Natural killer cell (primary cell): ENCODE data around the gene EGR4. TPM values are rescaled to one million over a fixed set of nuclear protein-coding genes. Genes with fewer than 3 reads are reported as not detected.

Source experiments
- ATAC-seq, 3 donors: fragments of 150-1000 bp in 2 of 3; fragments of 200-7000 bp in 1 of 3; cut with Tn5 transposase; 1 replicate in 1 of 3; 2 replicates in 2 of 3; pipeline ENCODE4 v1.10.0; 2021; ENCODE audit warnings: mild to moderate bottlenecking in 2 of 3, moderate library complexity in 2 of 3
- DNase-seq, 2 donors: peaks; one replicate each; pipeline versions ENCODE4 v3.0.0 to v3.0.0-alpha.2; 2013 to 2021; ENCODE audit warnings: mixed read lengths in 1 of 2
- H3K27ac ChIP-seq: one replicate; pipeline ENCODE4 v1.5.1; 2013; ENCODE audit warnings: mild to moderate bottlenecking, low read length
- H3K27me3 ChIP-seq: one replicate; pipeline ENCODE4 v1.6.1; 2013; ENCODE audit warnings: low read length; ENCODE audit not compliant: control insufficient read depth, insufficient read depth
- H3K36me3 ChIP-seq: one replicate; pipeline ENCODE4 v1.6.1; 2013; ENCODE audit warnings: low read length; ENCODE audit not compliant: control insufficient read depth, insufficient read depth
- H3K4me1 ChIP-seq: one replicate; pipeline ENCODE4 v1.6.1; 2013; ENCODE audit warnings: low read length; ENCODE audit not compliant: control insufficient read depth, insufficient read depth
- H3K4me3 ChIP-seq: one replicate; pipeline ENCODE4 v1.5.1; 2013; ENCODE audit warnings: low read length
- H3K9me3 ChIP-seq: one replicate; pipeline ENCODE4 v1.6.1; 2013; ENCODE audit warnings: low read length; ENCODE audit not compliant: control insufficient read depth, insufficient read depth
- H3K27ac Mint-ChIP-seq, 2 donors: one replicate each; pipeline ENCODE4 v1.8.0; 2022; ENCODE audit warnings: mild to moderate bottlenecking in 2 of 2, mixed read lengths in 2 of 2, moderate library complexity in 1 of 2
- H3K27me3 Mint-ChIP-seq, 2 donors: one replicate each; pipeline ENCODE4 v1.8.0; 2022; ENCODE audit warnings: low read depth in 2 of 2, mixed read lengths in 2 of 2
- H3K36me3 Mint-ChIP-seq: one replicate; pipeline ENCODE4 v1.8.0; 2022; ENCODE audit warnings: mixed read lengths
- H3K4me1 Mint-ChIP-seq, 2 donors: one replicate each; pipeline ENCODE4 v1.8.0; 2022; ENCODE audit warnings: mixed read lengths in 2 of 2
- H3K4me3 Mint-ChIP-seq: one replicate; pipeline ENCODE4 v1.8.0; 2022; ENCODE audit warnings: mild to moderate bottlenecking, moderate library complexity, mixed read lengths
- H3K9me3 Mint-ChIP-seq, 2 donors: one replicate each; pipeline ENCODE4 v1.8.0; 2022; ENCODE audit warnings: mixed read lengths in 2 of 2
- WGBS: methylation state at CpG from one replicate; pipeline ENCODE4 v1.1.7; 2013; ENCODE audit warnings: missing lambda C conversion rate; ENCODE audit not compliant: insufficient coverage; 5-methylcytosine and 5-hydroxymethylcytosine counted together
- intact Hi-C: fragments of 100-400 bp; cut with micrococcal nuclease; formaldehyde crosslinking; loops from one replicate; pipeline ENCODE4 v1.14.2; 2022
- total RNA-seq, 4 donors: library from RNA; stranded (reverse); fragments of 120-200 nt in 1 of 4; gene quantifications; one replicate each; pipeline versions ENCODE4 v1.2.3 to v1.2.4, GENCODE V29; 2013 to 2022
- TF ChIP-seq, protein P1 (sequence below): fragments of 200-600 bp; IDR thresholded peaks from one replicate; pipeline ENCODE4 v1.8.0; 2022; ENCODE audit warnings: antibody characterized with exemption

Gene EGR4
- total RNA-seq, 3 donors from 2014 or later (not counting 1 experiment from before 2014, with no cell fraction given) = 0.28 to 2.6 (median 1.1) TPM

- Mint-ChIP-seq H3K27me3 (no peaks in the 10 kb centered on the region), H3K27ac (no peak overlapping the region), H3K4me3 (no peak overlapping the region), H3K4me1 (peaks cover 10 to 14% of the 10 kb centered on the region in 2 donors), H3K36me3 (no peaks in the 10 kb centered on the region), H3K9me3 (no peaks in the 10 kb centered on the region)
- intact Hi-C loops = no loop called here
- no peaks in the 10 kb centered on the region for H3K27me3 ChIP-seq
- no peak overlapping the region for H3K27ac ChIP-seq
- TF ChIP-seq, protein P1, sequence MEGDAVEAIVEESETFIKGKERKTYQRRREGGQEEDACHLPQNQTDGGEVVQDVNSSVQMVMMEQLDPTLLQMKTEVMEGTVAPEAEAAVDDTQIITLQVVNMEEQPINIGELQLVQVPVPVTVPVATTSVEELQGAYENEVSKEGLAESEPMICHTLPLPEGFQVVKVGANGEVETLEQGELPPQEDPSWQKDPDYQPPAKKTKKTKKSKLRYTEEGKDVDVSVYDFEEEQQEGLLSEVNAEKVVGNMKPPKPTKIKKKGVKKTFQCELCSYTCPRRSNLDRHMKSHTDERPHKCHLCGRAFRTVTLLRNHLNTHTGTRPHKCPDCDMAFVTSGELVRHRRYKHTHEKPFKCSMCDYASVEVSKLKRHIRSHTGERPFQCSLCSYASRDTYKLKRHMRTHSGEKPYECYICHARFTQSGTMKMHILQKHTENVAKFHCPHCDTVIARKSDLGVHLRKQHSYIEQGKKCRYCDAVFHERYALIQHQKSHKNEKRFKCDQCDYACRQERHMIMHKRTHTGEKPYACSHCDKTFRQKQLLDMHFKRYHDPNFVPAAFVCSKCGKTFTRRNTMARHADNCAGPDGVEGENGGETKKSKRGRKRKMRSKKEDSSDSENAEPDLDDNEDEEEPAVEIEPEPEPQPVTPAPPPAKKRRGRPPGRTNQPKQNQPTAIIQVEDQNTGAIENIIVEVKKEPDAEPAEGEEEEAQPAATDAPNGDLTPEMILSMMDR = no peak
- H3K4me3 ChIP-seq = no peak overlapping the region
- ATAC-seq (no peak), DNase-seq (no peak)
- 97% methylated on average over 26 of the region's 26 CpGs for WGBS
- peaks cover 8% of the 10 kb centered on the region for H3K4me1 ChIP-seq
- no peaks in the 10 kb centered on the region for H3K36me3 ChIP-seq
- no peaks in the 10 kb centered on the region for H3K9me3 ChIP-seq
Observed at GRCh38 chr2:73266061-73266901, 27.1 kb downstream of the EGR4 start.

- ATAC-seq (no peak), DNase-seq (no peak)
- Mint-ChIP-seq H3K4me1 (peaks cover 7 to 10% of the 10 kb centered on the region in 2 donors), H3K4me3 (no peak overlapping the region), H3K27me3 (no peaks in the 10 kb centered on the region), H3K9me3 (no peaks in the 10 kb centered on the region), H3K36me3 (no peaks in the 10 kb centered on the region), H3K27ac (no peak overlapping the region)
- Histone ChIP-seq H3K27ac (no peak overlapping the region), H3K4me3 (no peak overlapping the region), H3K27me3 (no peaks in the 10 kb centered on the region), H3K36me3 (no peaks in the 10 kb centered on the region), H3K4me1 (peaks cover 8% of the 10 kb centered on the region), H3K9me3 (no peaks in the 10 kb centered on the region)
- intact Hi-C loops = no loop called here
- TF ChIP-seq, protein P1 = no peak
- 97% methylated on average over 28 of the region's 28 CpGs for WGBS
Observed at GRCh38 chr2:73265298-73266060, 27.9 kb downstream of the EGR4 start.

DNA sequence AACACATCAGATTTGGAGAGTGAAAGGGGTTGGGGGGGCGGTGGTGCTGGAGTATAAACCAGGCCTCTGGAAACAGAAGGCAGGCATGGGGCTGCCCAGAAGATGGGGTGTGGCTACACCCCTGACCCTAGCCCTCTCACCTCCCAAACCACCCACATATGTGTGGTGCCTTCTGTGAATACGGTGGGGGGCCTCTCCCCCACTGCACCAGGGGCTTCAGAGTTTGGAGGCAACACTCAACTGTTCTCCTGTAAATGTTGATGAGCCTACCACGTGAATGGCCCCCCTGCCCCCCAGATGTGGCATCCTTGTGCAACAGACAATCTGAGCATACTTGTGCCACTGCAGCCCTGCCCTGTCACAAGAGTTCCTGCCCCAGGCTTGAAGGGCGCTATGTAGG lies 28.6 kb downstream of the EGR4 start:
- TF ChIP-seq, protein P1 = no peak
- Histone ChIP-seq H3K4me1 (peaks cover 7% of the 10 kb centered on the region), H3K9me3 (no peaks in the 10 kb centered on the region), H3K27me3 (no peaks in the 10 kb centered on the region), H3K27ac (no peak overlapping the region), H3K4me3 (no peak overlapping the region), H3K36me3 (peaks cover under 1% of the 10 kb centered on the region)
- DNase-seq = no peak
- ATAC-seq = no peak
- H3K27ac Mint-ChIP-seq = no peak overlapping the region
- peaks cover 7 to 10% of the 10 kb centered on the region in 2 donors for H3K4me1 Mint-ChIP-seq
- no peaks in the 10 kb centered on the region for H3K9me3 Mint-ChIP-seq
- no peaks in the 10 kb centered on the region for H3K36me3 Mint-ChIP-seq
- WGBS = 92% methylated on average over 3 of the region's 4 CpGs
- H3K27me3 Mint-ChIP-seq = no peaks in the 10 kb centered on the region
- intact Hi-C loops = no loop called here
- no peak overlapping the region for H3K4me3 Mint-ChIP-seq
